Right ventricle myocardium inferior (tissue), 1 donor: ENCODE data around the gene PDE2A. TPM values are rescaled to one million over a fixed set of nuclear protein-coding genes. Genes with fewer than 3 reads are reported as not detected.

Experiments used
- ATAC-seq: fragments of 200-7000 bp; cut with Tn5 transposase; one replicate; pipeline ENCODE4 v1.9.1; 2020; ENCODE audit warnings: mild to moderate bottlenecking, moderate library complexity
- DNase-seq: peaks from one replicate; pipeline ENCODE4 v3.0.0; 2021; ENCODE audit errors: missing footprints
- intact Hi-C: fragments of 100-400 bp; cut with DNase I; formaldehyde crosslinking; loops from one replicate; pipeline ENCODE4 v1.11.0; 2022
- long read RNA-seq: library from polyadenylated mRNA; unstranded; transcript quantifications from one replicate; pipeline ENCODE4 v2.0.0, GENCODE V29; 2021
- total RNA-seq: library from RNA; stranded (reverse); fragmentation: NEBNext Ultra II Directional; extraction: Animal tissue kit (Norgen Biotek cat#: 25700); gene quantifications from one replicate; pipeline ENCODE4 v1.2.1, GENCODE V29; 2021
- donor health status: DM: no; HTN: yes; CAD: no; lungs with severe emphysema.

Gene PDE2A
- total RNA-seq: 41.2 TPM
- long read RNA-seq, full-length matches to known transcripts: 22 of 43 reads
- long read RNA-seq, partial matches to known transcripts: 12 of 43 reads
- long read RNA-seq, other reads (novel, unspliced or antisense): 9 of 43 reads

DNA sequence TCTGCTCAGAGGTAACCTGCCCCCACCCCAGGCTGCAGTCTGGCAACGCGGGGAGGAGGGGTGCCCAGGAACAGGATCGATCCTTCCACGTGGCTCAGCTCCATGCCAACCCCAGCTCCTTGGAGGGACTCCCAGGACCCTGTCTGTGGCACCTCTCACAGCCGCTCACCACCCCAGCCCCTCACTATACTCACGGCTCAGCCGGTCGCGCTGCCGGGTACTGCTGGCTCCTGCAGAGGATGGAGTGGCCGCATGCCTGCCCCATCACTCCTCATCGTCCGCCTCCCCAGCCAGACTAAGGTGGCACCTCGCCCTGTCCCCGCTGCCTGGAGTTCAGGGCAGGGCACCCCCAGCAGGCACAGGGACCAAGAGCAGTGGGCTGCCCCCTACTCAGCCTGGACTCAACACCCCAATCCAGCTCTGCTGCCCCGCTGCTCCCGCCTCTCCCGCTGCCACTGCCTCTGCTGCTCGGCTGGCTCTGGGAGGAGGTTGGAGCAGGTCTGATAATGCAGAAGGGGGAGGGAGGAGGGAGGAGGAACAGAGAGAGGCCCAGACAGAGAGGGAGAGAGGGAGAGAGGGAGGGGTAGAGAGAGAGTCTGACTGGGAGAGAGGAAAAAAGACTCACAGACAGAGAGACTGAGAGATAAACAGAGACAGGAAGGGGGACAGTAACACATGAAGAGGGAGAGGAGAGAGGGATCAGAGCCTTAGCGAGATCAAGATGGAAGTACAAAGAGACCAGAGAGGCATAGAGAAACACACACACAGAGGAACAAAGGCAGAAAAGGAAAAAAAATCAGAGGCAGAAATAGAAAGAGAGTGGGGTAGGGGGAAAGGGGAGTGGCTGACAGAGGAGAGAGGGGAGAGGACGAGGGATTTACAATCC lies at the start of gene PDE2A:
Gene PDE2A (minus strand): TSS at position 480 of the 886 bp plus-strand sequence. CDS start 215 bp downstream, at position 265.
- DNase-seq (no peak), ATAC-seq (no peak)
- intact Hi-C loops: no loop called here

DNA sequence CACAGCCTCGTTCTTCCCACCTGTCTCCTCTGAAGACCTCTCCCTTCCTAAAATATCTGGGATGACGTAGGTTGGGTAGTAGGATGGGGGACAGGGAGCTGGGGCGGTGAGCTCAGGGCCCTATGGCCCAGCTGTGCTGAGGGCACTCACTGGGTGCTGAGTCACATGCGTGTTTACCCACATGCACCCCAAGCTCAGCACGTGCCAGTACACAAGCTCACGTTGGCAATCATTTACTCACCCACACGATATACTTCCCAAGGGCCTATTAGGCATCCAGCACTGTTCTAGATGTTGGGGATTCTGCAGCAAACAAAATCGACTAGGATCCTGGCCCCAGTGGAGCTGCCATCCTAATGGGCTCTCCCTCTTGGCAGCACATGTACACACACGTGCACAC lies 49.3 kb upstream of the PDE2A start:
- ATAC-seq: no peak
- no peak for DNase-seq
- intact Hi-C loops: loop anchor here (5.0 to 10.0 kb wide), 2 partner anchors 454 to 521 kb away; no protein-coding TSS in a partner anchor

DNA sequence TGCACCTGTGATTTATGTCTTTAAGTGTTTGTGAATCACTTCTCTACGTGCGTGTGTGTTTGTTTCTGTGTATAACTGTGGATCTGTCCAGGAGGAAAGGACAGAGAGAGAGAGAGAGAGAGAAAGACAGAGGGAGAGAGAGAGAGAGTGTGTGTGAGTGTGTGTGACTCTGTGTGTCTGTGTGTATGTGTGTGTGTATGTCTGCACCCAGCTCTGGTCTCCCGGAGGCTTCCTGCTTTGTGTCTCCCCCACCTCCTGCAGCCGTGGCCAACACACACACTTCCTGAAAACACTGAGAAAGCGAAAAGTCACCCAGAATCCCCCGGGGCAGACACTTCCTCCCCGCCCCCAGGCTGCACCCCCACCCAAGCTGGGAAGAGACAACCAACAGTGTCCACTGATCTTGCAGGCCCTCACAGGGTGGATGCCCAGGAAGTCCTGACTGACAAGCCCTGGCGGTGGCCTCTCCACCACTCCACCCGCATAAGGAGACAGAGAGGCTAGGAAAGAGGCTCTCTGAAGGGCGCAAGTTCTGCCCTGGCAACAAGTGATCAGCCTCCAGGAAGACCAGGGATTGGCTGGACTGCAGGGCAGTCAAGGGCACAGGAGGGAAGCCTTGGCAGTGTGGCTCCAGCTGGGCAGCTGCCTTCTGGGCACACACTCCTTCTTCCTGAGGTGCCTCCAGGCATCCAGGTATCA lies 48.0 kb upstream of the PDE2A start:
- intact Hi-C loops: loop anchor here (5.0 to 10.0 kb wide), 2 partner anchors 455 to 523 kb away; no protein-coding TSS in a partner anchor
- DNase-seq (peak; percentile 94), ATAC-seq (peak; percentile 81)

DNA sequence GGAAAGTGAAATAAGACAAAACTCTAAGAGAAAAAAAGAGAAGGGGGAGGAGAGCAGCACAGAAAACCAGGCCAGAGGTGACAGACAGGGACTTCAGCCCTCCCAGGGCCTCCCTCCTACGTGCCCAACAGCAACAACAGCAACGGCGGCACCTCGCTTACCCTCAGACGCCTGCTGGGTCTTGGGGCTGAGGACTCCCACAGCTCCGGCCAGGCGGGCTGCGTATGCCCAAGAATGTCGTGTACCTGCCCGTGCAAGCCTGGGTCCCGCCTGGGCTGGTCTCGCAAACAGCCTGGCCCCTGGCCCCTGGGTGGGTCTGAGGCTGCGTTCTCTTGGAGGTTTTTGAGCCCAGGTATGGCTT lies 47.4 kb upstream of the PDE2A start:
- ATAC-seq (peak; percentile 9), DNase-seq (peak; percentile 73)
- intact Hi-C loops: loop anchor here (5.0 to 10.0 kb wide), 2 partner anchors 456 to 523 kb away; no protein-coding TSS in a partner anchor

DNA sequence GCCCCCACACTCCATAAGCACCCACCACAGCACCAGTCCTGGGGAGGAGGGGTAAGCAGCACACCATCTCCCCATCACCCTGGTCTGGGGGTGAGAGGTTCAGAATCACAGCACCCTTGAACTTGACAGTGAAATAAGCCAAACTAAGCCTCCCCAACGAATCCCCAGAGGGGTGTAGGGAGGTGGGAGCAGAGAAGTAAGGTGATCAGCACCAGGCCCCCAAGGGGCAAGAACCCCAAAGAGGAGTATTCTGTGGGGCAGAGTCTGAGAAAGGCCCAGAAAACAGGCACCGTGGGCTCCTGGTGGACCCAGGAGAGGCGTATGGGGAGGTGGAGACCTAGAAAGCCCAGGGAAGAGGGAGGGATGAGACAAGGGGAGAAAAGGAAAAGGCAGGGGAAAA lies 47.1 kb upstream of the PDE2A start:
- ATAC-seq (no peak), DNase-seq (no peak)
- intact Hi-C loops: loop anchor here (5.0 to 10.0 kb wide), 2 partner anchors 456 to 524 kb away; no protein-coding TSS in a partner anchor

DNA sequence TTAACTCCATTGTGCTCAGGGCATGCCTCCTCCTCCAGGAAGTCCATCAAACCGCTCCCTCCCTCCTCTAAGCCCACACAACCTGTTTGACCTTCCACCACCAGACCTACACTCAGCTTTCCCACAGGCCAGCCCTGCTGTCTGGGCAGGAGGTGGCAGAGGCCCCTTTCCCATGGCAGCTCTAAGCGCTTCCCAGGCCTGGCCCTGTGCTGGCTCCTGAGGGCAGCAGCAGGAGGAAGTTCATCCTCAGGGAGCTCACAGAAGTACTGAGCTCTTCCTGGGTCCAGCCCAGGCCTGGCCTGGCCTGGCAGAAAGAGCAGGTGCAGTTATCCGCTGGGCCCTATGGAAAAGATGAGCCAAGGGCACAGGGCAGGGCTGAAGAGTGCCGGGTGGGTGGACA lies 46.6 kb upstream of the PDE2A start:
- ATAC-seq: peak; percentile 2
- no peak for DNase-seq
- intact Hi-C loops: loop anchor here (5.0 to 10.0 kb wide), 2 partner anchors 457 to 524 kb away; no protein-coding TSS in a partner anchor

DNA sequence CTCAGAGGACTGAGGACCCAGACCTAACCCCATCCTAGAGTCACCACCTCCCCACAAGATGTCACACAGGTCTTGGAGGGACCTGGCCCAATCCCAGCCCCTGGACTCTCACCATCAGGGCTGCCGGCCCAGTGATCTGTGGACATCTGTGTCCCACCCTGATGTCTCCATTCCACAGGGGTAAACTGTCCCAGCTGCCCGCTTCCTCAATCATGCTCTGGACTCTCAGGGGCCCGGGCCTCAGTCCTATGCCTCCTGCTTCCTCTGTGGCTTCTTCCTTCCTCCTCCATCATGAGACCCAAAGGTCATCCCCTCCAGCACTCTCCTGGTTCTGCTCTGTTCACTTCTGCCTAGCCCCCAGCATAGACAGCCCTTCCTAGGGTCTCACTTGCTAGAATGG lies 45.8 kb upstream of the PDE2A start:
- intact Hi-C loops: loop anchor here (5.0 to 10.0 kb wide), 2 partner anchors 457 to 525 kb away; no protein-coding TSS in a partner anchor
- no peak for ATAC-seq
- DNase-seq: peak; percentile 86

DNA sequence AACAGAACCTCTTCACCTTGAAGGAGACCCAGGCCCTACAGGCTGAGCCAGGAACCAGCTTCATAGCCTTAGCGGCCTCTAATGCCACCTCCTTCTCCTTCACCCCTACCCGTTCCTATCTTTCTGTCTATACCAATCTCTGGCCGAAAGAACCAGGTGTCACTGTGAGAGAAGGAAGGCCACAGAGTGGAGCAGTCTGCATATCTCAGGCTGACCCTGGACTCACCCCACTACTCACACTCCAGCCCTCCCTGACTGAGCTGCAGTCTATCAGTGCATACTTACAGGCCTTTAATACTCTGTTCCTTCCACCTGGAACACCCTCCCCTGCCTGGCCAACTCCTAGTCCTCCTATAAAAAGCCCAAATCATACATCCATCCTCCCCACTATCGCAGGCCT lies 45.3 kb upstream of the PDE2A start:
- ATAC-seq (peak; percentile 6), DNase-seq (no peak)
- intact Hi-C loops: no loop called here

DNA sequence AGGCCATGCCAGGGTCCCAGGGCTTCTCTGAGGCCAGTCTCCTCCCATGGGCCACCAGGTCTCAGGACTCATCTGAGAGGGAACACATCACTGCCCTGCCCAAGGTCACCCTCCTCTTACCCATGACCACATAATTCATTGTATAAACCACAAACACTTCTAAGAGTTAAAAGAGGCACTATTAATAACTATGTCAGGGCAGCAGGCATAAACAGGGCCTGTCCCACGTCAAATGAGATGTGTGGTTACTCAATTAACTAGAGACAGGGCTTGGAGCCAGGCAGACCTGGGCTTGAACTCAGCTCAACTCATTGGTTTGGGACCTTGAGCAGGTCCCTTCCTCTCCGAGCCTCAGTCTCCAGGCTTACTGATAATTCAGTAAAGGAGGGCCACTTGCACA lies 44.9 kb upstream of the PDE2A start:
- intact Hi-C loops: no loop called here
- peak; percentile 63 for ATAC-seq
- no peak for DNase-seq

DNA sequence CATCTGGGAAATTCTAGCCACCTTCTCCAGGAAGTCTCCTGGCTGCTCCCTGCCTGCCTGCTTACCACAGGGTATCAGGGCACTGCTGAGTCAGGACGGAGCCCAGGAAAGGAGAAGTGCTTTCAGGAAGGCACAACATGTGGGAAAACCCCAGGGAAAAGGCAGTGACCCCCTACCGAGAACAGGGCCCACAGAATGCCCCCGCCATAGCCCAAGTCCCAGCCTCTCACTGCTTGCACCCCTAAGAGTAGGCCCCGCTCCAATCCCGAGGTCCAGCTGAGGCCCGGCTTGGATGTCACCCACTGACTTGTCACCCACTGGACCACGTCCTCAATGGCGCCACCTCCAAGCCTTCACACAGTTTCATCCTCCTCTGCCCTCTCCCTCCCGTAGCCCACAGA lies 43.9 kb upstream of the PDE2A start:
- ATAC-seq: no peak
- intact Hi-C loops: no loop called here
- DNase-seq: no peak

DNA sequence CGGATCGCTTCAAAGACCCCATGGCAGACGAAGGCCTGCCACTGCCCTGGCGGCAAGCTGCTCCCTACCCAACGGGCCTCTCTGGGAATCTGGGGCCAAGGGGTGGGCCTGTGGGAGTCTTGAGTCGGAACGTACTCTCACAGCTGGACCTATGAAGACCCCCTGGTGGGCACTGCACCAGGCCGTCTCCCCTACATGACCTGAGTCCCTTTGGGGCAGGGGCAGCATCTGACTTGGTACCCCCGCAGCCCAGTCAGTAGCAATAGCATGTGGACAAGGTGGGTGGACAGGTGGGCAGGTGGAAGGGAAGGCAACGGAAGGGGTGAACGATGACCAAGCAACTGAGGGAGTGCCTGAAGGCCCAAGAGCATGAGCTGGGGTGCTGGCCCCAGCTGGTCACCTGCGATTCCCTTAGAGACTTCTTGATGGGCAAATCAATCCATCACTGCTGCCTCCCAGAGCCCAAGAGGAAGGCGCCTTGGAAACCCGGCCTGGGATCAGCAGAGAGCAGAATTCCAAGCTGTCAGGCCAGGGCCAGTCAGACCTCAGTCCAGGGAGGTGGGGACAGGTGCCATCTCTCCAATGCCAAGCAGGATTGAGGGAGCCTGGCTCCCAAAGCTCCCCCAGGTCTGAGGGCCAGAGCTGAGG lies 42.7 kb upstream of the PDE2A start:
- no peak for DNase-seq

DNA sequence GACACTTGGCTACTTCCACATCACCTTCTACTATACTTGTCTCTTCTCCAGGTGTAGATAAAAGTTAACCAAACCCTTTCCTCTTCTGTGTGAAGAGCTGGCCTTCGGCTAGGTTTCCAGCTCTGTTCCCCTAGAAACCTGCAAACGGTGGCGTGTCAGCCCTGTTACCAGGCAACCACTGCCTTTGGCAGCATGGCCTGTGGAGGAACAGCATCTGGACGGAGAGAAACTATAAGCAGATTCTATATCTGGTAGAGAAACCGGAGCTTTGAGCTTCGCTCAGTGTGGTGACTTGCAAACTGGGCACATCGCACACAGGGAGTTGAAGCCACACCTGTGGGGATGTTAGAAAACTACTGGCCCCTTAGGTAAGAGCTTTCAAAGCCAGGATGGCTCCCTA lies 42.1 kb upstream of the PDE2A start:
- DNase-seq: no peak
- intact Hi-C loops: no loop called here
- no peak for ATAC-seq

More for the DNA sequence above, 42.7 kb upstream of the PDE2A start:
- intact Hi-C loops: no loop called here
- no peak for ATAC-seq

DNA sequence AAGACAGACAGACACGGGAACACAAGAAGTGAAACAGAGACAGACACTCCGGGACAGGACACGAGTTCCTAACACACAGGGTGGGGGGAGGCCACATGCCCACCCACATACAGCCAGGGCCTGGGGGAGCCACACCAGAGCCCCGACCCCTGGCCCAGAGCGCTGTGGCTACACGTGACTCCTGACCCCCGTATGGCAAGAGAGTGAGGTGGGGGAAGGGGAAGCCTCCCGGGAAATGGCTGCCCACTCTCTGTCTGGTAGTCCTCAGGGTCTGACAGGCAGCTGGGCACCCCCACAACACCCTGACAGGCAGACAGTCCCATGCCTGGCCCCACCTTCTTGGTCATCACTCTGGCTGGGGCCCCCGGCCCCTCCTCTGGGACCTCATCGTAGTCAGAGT lies 38.6 kb upstream of the PDE2A start:
- intact Hi-C loops: no loop called here
- DNase-seq (no peak), ATAC-seq (peak; percentile 2)

DNA sequence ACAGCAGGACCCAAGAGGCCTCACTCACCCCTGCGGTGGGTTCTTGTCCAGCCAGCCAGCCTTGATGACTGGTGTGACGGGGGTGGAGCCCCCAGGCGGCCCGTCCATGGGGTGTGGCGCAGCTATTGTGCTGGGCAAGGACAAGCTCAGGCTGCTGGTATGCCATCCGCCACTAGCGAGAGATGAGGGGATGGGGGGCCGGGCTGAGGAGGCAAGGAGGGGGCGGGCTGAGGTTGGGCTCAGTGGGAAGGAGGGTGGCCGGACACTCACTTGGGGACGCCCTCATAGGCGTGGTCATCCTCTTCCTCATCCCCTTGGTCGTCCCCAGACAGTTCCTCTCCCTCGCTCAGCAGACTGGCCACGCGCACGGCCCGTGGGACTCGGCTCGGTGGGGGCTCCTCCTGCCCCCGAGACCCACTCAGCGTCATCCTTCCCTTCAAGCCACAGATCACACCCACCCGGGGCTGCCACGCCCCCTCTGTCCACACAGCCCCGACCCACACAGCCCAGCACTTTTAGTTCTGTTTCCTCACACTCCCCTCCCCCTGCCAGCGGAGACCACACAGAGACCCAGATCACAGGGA lies 38.0 kb upstream of the PDE2A start:
- intact Hi-C loops: no loop called here
- ATAC-seq (peak; percentile 63), DNase-seq (peak; percentile 82)

DNA sequence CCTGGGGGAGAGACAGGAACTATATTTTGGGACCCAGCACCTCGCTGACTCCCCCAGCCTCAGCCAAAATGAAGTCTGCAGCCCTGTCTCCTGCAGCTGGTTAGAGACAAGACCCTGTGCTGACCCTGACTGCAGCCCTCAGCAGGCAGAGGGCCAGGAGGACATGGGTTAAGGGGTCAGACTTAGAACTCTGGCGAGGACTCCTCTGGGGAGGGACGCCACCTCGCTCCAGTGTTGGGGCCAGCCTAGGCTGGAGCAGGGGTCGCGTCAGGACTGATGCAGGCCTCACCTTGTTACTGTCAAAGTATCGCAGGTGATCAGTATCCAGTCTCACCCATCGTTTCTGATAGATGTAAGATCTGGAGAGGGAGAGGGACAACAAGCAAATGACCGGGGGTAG lies 36.9 kb upstream of the PDE2A start:
- DNase-seq (no peak), ATAC-seq (no peak)
- intact Hi-C loops: no loop called here

DNA sequence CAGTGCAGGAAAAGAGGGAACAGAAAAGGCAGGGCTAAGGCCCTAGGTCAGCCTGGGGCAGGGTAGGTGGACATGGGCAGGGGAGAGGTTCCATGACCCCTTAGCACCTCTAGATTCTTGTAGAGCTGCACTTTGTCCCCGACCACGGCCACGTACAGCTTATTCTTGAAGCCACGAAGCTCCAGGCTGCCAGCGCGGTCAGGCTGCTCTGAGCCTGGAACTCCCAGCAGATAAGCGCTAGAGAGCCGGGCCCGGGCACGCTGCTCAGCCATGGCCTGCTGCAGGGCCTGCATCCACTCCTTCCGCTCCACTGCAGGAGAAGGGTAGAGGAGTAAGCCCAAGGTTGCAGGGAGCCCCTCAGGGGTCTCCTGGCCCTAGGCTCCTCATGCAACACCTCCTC lies 36.1 kb upstream of the PDE2A start:
- DNase-seq (no peak), ATAC-seq (no peak)
- intact Hi-C loops: no loop called here

DNA sequence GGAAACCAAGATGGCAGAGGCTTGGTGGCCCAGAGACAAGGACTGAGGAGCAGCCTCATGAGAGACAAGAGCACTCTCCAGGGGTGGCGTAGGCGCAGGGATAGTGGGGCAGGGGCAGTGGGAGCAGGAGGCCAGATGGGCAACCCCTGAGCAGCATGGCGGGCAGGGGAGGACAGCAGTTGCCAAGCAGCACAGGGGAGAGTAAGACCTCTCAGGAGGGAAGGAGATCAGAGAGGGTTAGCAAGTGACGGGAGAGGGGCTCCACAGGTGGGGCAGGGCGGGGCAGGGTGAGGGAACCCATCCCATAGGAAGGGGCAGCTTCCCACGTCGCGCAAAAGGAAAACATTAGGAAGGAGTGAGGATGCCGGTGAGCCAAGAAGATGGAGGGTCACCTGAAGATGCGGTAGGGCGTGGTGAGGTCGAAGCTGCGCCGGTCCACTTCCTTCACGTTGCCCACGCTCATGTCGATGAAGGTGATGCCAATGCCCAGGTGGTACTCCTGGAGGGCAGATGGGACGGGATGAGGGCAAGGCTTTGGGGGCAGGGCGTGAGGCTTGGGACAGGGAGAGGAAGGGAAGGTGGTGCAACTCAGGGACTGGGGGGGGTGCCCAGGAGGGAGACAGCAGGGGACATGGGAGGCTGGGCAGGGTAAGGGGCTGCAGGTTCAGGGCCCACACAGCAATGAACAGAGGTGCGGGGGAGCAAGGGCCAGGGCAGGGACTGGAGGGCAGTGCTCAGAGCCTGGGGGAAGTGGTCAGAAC lies 35.4 kb upstream of the PDE2A start:
- intact Hi-C loops: no loop called here
- ATAC-seq (no peak), DNase-seq (no peak)

DNA sequence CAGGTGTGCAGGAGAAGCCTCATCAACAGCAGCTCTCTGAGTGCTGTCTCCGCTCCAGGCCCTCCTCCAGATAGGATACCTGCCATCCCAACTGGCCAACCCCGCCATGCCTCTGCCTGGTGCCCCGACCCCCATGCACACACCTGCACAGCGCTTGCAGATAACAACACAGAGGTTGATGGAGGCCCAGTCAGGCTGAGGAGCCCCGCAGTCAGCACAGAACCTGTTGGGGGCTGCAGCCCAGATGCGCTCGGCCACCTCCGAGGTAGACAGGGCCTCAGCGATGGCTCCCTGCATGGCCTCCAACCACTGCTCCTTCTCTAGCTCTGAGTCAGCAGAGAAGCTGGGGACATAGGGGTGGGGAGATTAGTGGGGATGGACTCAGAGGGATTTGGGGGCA lies 32.8 kb upstream of the PDE2A start:
- no peak for ATAC-seq
- intact Hi-C loops: no loop called here
- DNase-seq: no peak
